Measurements from ENCODE around the gene EIF3L. TPM values are rescaled to one million over a fixed set of nuclear protein-coding genes. Genes with fewer than 3 reads are reported as not detected.

EIF3L gene
- total and polyA plus RNA-seq, 9 of the 15 experiments (the other 6 are each of a cell fraction or from before 2014, with no cell fraction given): 257 to 699 (median 368) TPM

GRCh38 chr22:37904572-37905533, 55.6 kb downstream of the EIF3L start (continued):
- TF ChIP-seq MED1 (CRISPR knock-in tag; IDR thresholded peaks at IDR 0.05; ENCODE audit: borderline replicate concordance): no peak
- TF ChIP-seq AFF1 (IDR thresholded peaks at IDR 0.05; ENCODE audit: low read depth in 1 of 2, partially characterized antibody in 2 of 2): peak in 1 of 2 experiments; percentile 53
- peak; percentile 72; the same call in 1 of the 2 replicates for TF ChIP-seq ZEB2 (IDR thresholded peaks at IDR 0.05)
- TF ChIP-seq ZNF239 (CRISPR knock-in tag; IDR thresholded peaks at IDR 0.05): no peak; the same call in 1 of the 2 replicates
- TF ChIP-seq CBFA2T3 (IDR thresholded peaks at IDR 0.05): 0 out of 2 replicates have a peak, but pooled peaks have one; percentile 12
- TF ChIP-seq ATF7 (IDR thresholded peaks at IDR 0.05): peak; percentile 94
- peak; percentile 73; the same call in 1 of the 2 replicates for TF ChIP-seq TFAP4 (CRISPR knock-in tag; IDR thresholded peaks at IDR 0.05; ENCODE audit: borderline replicate concordance)
- peak; percentile 57; the same call in 1 of the 2 replicates for TF ChIP-seq POLR2A (conservative IDR thresholded peaks at IDR 0.05)
- TF ChIP-seq PBX2 (CRISPR knock-in tag; IDR thresholded peaks at IDR 0.05; ENCODE audit: low read depth): no peak
- TF ChIP-seq PBX2 (tag; conservative IDR thresholded peaks at IDR 0.05; ENCODE audit: low read depth): 0 out of 2 replicates have a peak, but pooled peaks have one; percentile 12
- TF ChIP-seq DPF2 (IDR thresholded peaks at IDR 0.05): peak; percentile 87
- TF ChIP-seq MEIS2 (IDR thresholded peaks at IDR 0.05; ENCODE audit: partially characterized antibody): peak; percentile 69
- TF ChIP-seq PRPF4 (IDR thresholded peaks at IDR 0.05; ENCODE audit: insufficient read depth, low read depth, low read length, poor library complexity, severe bottlenecking): no peak
- TF ChIP-seq ZNF217 (CRISPR knock-in tag; IDR thresholded peaks at IDR 0.05): no peak
- no peak for TF ChIP-seq ZNF253 (CRISPR knock-in tag; conservative IDR thresholded peaks at IDR 0.05)
- TF ChIP-seq ZNF175 (CRISPR knock-in tag; IDR thresholded peaks at IDR 0.05; ENCODE audit: low read depth): peak; percentile 91

All from K562 (cell line).